Measurements from ENCODE around the gene MAS1L. TPM values are rescaled to one million over a fixed set of nuclear protein-coding genes. Genes with fewer than 3 reads are reported as not detected.

Gene MAS1L
- total RNA-seq, 1 experiment from 2014 or later = not detected

- Histone ChIP-seq H3K79me1 (ENCODE audit: insufficient read depth, low read depth, low read length, poor library complexity, severe bottlenecking) (no peaks in the 10 kb centered on the region), H3K18ac (ENCODE audit: insufficient read length, low read depth, low read length) (no peak overlapping the region), H2AK5ac (ENCODE audit: insufficient read length, low read length) (no peak overlapping the region), H4K5ac (ENCODE audit: insufficient read length, low read depth, low read length) (no peak overlapping the region), H3K56ac (ENCODE audit: insufficient read length, low read depth, low read length) (no peak overlapping the region), H2BK20ac (ENCODE audit: low read depth, low read length, poor library complexity, severe bottlenecking) (no peak overlapping the region), H4K8ac (replicated peaks; ENCODE audit: insufficient read length, low read depth, low read length) (no peak overlapping the region), H3K27me3 (ENCODE audit: insufficient read depth, low read length) (no peaks in the 10 kb centered on the region), H3K4me2 (ENCODE audit: insufficient read depth, insufficient read length, low read length) (no peak overlapping the region), H3K14ac (ENCODE audit: insufficient read depth, low read length) (no peak overlapping the region), H3T11ph (ENCODE audit: low read length) (no peak overlapping the region), H2BK120ac (ENCODE audit: low read depth, low read length, poor library complexity, severe bottlenecking) (no peak overlapping the region), H2BK15ac (ENCODE audit: low read depth, low read length) (no peak overlapping the region), H4K20me1 (ENCODE audit: control insufficient read depth, insufficient read depth, insufficient read length) (no peaks in the 10 kb centered on the region), H2BK12ac (ENCODE audit: insufficient read length, low read depth, low read length) (no peak overlapping the region), H2BK5ac (ENCODE audit: insufficient read length, low read length) (no peak overlapping the region), H3K79me2 (ENCODE audit: insufficient read depth, low read length) (no peaks in the 10 kb centered on the region), H3K9me3 (ENCODE audit: control insufficient read depth, low read depth, low read length) (no peaks in the 10 kb centered on the region), H3K23me2 (ENCODE audit: insufficient read length, low read depth, low read length, poor library complexity, severe bottlenecking) (no peaks in the 10 kb centered on the region), H3K9ac (ENCODE audit: extremely low read depth, insufficient read length, low read length) (no peak overlapping the region), H3K23ac (ENCODE audit: insufficient read length, low read depth, low read length) (no peak overlapping the region), H3K27ac (ENCODE audit: insufficient read length, low read depth, low read length) (no peak overlapping the region), H3K4ac (ENCODE audit: low read depth, low read length) (no peak overlapping the region), H3K4me1 (ENCODE audit: insufficient read depth, low read length) (0 out of 2 replicates have a peak, but pooled peaks cover 4% of the 10 kb centered on the region), H4K91ac (ENCODE audit: insufficient read length, low read depth, low read length) (no peak overlapping the region), H2AFZ (ENCODE audit: low read length) (no peak overlapping the region)
- H3K4me1 Mint-ChIP-seq = peaks cover 3% of the 10 kb centered on the region in 2 experiments; a peak in 3 of 4 replicates
- no CpG with 5 or more reads among the region's 2 CpGs for WGBS (ENCODE audit: extremely low coverage, insufficient read length, low lambda C conversion rate)
- no peak overlapping the region for H3K4me3 Mint-ChIP-seq
- peaks cover 0 to 2% of the 10 kb centered on the region in 2 experiments; a peak in 3 of 5 replicates for H3K9me3 Mint-ChIP-seq
- no peaks in the 10 kb centered on the region; the same call in 1 of the 2 replicates for H3K27me3 Mint-ChIP-seq (ENCODE audit: low read depth)
- no peak overlapping the region for H3K27ac Mint-ChIP-seq
- no peak for TF ChIP-seq CTCF (conservative IDR thresholded peaks at IDR 0.05)
- DNase-seq = no peak
- H3K36me3 Mint-ChIP-seq (ENCODE audit: insufficient read depth in 1 of 3, low read depth in 3 of 3) = no peaks in the 10 kb centered on the region
Observed at GRCh38 chr6:29465279-29465678, 22.5 kb downstream of the MAS1L start.
